Epithelial cell of proximal tubule (primary cell): ENCODE results near the gene HSP90B1. TPM values are rescaled to one million over a fixed set of nuclear protein-coding genes. Genes with fewer than 3 reads are reported as not detected.

ENCODE experiments used
- DNase-seq: peaks from one replicate; pipeline ENCODE4 v3.0.0-alpha.2; 2011; ENCODE audit warnings: low read depth
- H3K4me3 ChIP-seq: 2 replicates; pipeline ENCODE4 v1.5.1; 2011; ENCODE audit warnings: low read depth, mild to moderate bottlenecking, low read length
- CTCF ChIP-seq: conservative IDR thresholded peaks from 2 replicates; pipeline ENCODE4 v1.5.1; 2012; ENCODE audit warnings: low read depth, mild to moderate bottlenecking, low read length
- total RNA-seq: library from RNA; depleted of rRNA; stranded (reverse); fragments of >200 nt; gene quantifications from 2 replicates; pipeline ENCODE4 v1.2.3, GENCODE V29; 2015

The HSP90B1 gene
- total RNA-seq, 1 donor from 2014 or later, result 606 TPM

- no peak for DNase-seq
- no peak overlapping the region for H3K4me3 ChIP-seq
- TF ChIP-seq CTCF, result no peak
Measured at GRCh38 chr12:103909811-103910210, 20.4 kb upstream of the HSP90B1 start.

- DNase-seq, result no peak
- TF ChIP-seq CTCF, result no peak
- H3K4me3 ChIP-seq, result no peak overlapping the region
Measured at GRCh38 chr12:103912069-103912468, 18.1 kb upstream of the HSP90B1 start.

- H3K4me3 ChIP-seq, result no peak overlapping the region
- no peak for TF ChIP-seq CTCF
- DNase-seq, result no peak
Measured at GRCh38 chr12:103913100-103913499, 17.1 kb upstream of the HSP90B1 start.

GRCh38 chr12:103915306-103915705 is 14.9 kb upstream of the HSP90B1 start:
- H3K4me3 ChIP-seq, result no peak overlapping the region
- TF ChIP-seq CTCF, result no peak

GRCh38 chr12:103917873-103918272 is 12.3 kb upstream of the HSP90B1 start:
- TF ChIP-seq CTCF, result no peak

More at GRCh38 chr12:103915306-103915705, 14.9 kb upstream of the HSP90B1 start:
- no peak for DNase-seq

GRCh38 chr12:103924761-103925641 is 5.2 kb upstream of the HSP90B1 start:
- H3K4me3 ChIP-seq, result no peak overlapping the region
- DNase-seq, result peak; percentile 74
- no peak for TF ChIP-seq CTCF

More at GRCh38 chr12:103917873-103918272, 12.3 kb upstream of the HSP90B1 start:
- no peak overlapping the region for H3K4me3 ChIP-seq
- no peak for DNase-seq

GRCh38 chr12:103928682-103929045 is 1.5 kb upstream of the HSP90B1 start:
- TF ChIP-seq CTCF, result no peak
- peak overlapping the region; percentile 66 for H3K4me3 ChIP-seq
- DNase-seq, result no peak
